ENCODE results near the gene BCKDK. TPM values are rescaled to one million over a fixed set of nuclear protein-coding genes. Genes with fewer than 3 reads are reported as not detected.
A peak's percentile ranks its signal among the peaks of the same experiment; 100 is the strongest.

The BCKDK gene
- total RNA-seq, 1 experiment from 2014 or later: 60.4 TPM

GRCh38 chr16:31092330-31092729 lies 15.9 kb upstream of the BCKDK start:
- POLR2A ChIA-PET: interaction anchor here (0.6 to 0.9 kb wide), 2 partner anchors 25 to 44 kb away, joined by 3 to 6 read pairs; partner anchors contain the start of gene KAT8
- DNase-seq (ENCODE audit: low read depth, low spot score) (no peak), ATAC-seq (no peak)
- CTCF ChIA-PET: interaction anchor here (0.6 kb wide), 2 partner anchors 25 to 338 kb away, joined by 3 to 4 read pairs; no protein-coding TSS in a partner anchor
- no TSS peak for BruUV-seq (replicated peaks)
- TF ChIP-seq SIN3A (IDR thresholded peaks at IDR 0.05; ENCODE audit: borderline replicate concordance, insufficient read depth, low read depth, low read length): no peak
- no peak for TF ChIP-seq CTCF (IDR thresholded peaks at IDR 0.05)
- TF ChIP-seq TCF7L2 (IDR thresholded peaks at IDR 0.05; ENCODE audit: low read depth, low read length): no peak
- no peak for TF ChIP-seq REST (IDR thresholded peaks at IDR 0.05; ENCODE audit: insufficient read depth in 1 of 2, low read depth in 2 of 2, low read length in 1 of 2)
- no peak for TF ChIP-seq POLR2AphosphoS5 (IDR thresholded peaks at IDR 0.05; ENCODE audit: low read depth, low read length)
- in situ Hi-C loops (cut with HindIII; ENCODE audit: low pct_unique_long_range_greater_than_20kb, low sequenced_read_pairs): no loop called here
- Histone ChIP-seq H3K9me3 (ENCODE audit: control insufficient read depth, insufficient read depth, low read depth, low read length) (no peaks in the 10 kb centered on the region), H3K4me1 (ENCODE audit: control insufficient read depth, insufficient read depth, low read length) (peaks cover 7% of the 10 kb centered on the region; the same call in 1 of the 2 replicates), H3K27ac (ENCODE audit: low read length) (no peak overlapping the region), H3K4me3 (ENCODE audit: low read depth in 2 of 2, low read length in 2 of 2) (no peak overlapping the region), H3K27me3 (ENCODE audit: control insufficient read depth, insufficient read depth, low read length) (no peaks in the 10 kb centered on the region), H3K36me3 (ENCODE audit: control insufficient read depth, insufficient read depth, low read length) (no peaks in the 10 kb centered on the region; the same call in 1 of the 2 replicates)
- intact Hi-C loops (cut with micrococcal nuclease; ENCODE audit: unreplicated experiment): loop anchor here (10.0 kb wide), 1 partner anchor 58 kb away; the partner anchor contains the start of gene STX4

GRCh38 chr16:31093132-31093703 lies 15.0 kb upstream of the BCKDK start:
- CTCF ChIA-PET: interaction anchor here (0.7 kb wide), 1 partner anchor 11 kb away, joined by 5 read pairs; no protein-coding TSS in a partner anchor
- BruUV-seq (replicated peaks): no TSS peak
- no peaks in the 10 kb centered on the region for H3K9me3 ChIP-seq (ENCODE audit: control insufficient read depth, insufficient read depth, low read depth, low read length)
- no peaks in the 10 kb centered on the region; the same call in 1 of the 2 replicates for H3K36me3 ChIP-seq (ENCODE audit: control insufficient read depth, insufficient read depth, low read length)
- DNase-seq (ENCODE audit: low read depth, low spot score): no peak
- TF ChIP-seq TCF7L2 (IDR thresholded peaks at IDR 0.05; ENCODE audit: low read depth, low read length): no peak
- TF ChIP-seq REST (IDR thresholded peaks at IDR 0.05; ENCODE audit: insufficient read depth in 1 of 2, low read depth in 2 of 2, low read length in 1 of 2): no peak
- no peak for TF ChIP-seq CTCF (IDR thresholded peaks at IDR 0.05)
- POLR2A ChIA-PET: interaction anchor here (0.5 to 0.6 kb wide), 3 partner anchors 9 to 123 kb away, joined by 3 read pairs; no protein-coding TSS in a partner anchor
- H3K27me3 ChIP-seq (ENCODE audit: control insufficient read depth, insufficient read depth, low read length): no peaks in the 10 kb centered on the region
- peak overlapping the region; percentile 92 to 97 for H3K4me3 ChIP-seq (ENCODE audit: low read depth in 2 of 2, low read length in 2 of 2)
- intact Hi-C loops (cut with micrococcal nuclease; ENCODE audit: unreplicated experiment): loop anchor here (10.0 kb wide), 1 partner anchor 58 kb away; the partner anchor contains the start of gene STX4
- H3K27ac ChIP-seq (ENCODE audit: low read length): peak overlapping the region; percentile 87
- ATAC-seq: no peak
- peaks cover 7% of the 10 kb centered on the region; the same call in 1 of the 2 replicates for H3K4me1 ChIP-seq (ENCODE audit: control insufficient read depth, insufficient read depth, low read length)
- in situ Hi-C loops (cut with HindIII; ENCODE audit: low pct_unique_long_range_greater_than_20kb, low sequenced_read_pairs): no loop called here
